Endodermal cell (in vitro differentiated cells): Measurements from ENCODE around the gene LDAH. TPM values are rescaled to one million over a fixed set of nuclear protein-coding genes. Genes with fewer than 3 reads are reported as not detected.

ENCODE experiments used
- DNase-seq: peaks from one replicate; pipeline ENCODE4 v3.0.0-alpha.2; 2017
- H3K27ac ChIP-seq: 2 replicates; pipeline ENCODE4 v1.5.1; 2013; ENCODE audit warnings: mild to moderate bottlenecking, low read depth, low read length, moderate library complexity
- H3K27me3 ChIP-seq: 2 replicates; pipeline ENCODE4 v1.6.1; 2013; ENCODE audit warnings: mild to moderate bottlenecking, low read length, moderate library complexity; ENCODE audit not compliant: insufficient read depth, control insufficient read depth, poor library complexity, severe bottlenecking
- H3K36me3 ChIP-seq: 2 replicates; pipeline ENCODE4 v1.7.0; 2013; ENCODE audit warnings: mild to moderate bottlenecking, low read length, moderate library complexity; ENCODE audit not compliant: control insufficient read depth, insufficient read depth
- H3K4me1 ChIP-seq: one replicate; pipeline ENCODE4 v1.7.0; 2013; ENCODE audit warnings: low read length; ENCODE audit not compliant: control insufficient read depth, insufficient read depth
- H3K4me3 ChIP-seq: 2 replicates; pipeline ENCODE4 v1.5.1; 2013; ENCODE audit warnings: mild to moderate bottlenecking, low read length, moderate library complexity
- H3K9ac ChIP-seq: 2 replicates; pipeline ENCODE4 v1.6.1; 2013; ENCODE audit warnings: mild to moderate bottlenecking, low read length, moderate library complexity; ENCODE audit not compliant: poor library complexity, severe bottlenecking; ENCODE audit errors: extremely low read depth
- H3K9me3 ChIP-seq: 2 replicates; pipeline ENCODE4 v1.6.1; 2013; ENCODE audit warnings: mild to moderate bottlenecking, low read length, moderate library complexity; ENCODE audit not compliant: control insufficient read depth
- H3K27ac Mint-ChIP-seq: 2 replicates; pipeline ENCODE4 v1.8.0; 2020; ENCODE audit warnings: mixed read lengths
- H3K27me3 Mint-ChIP-seq: 2 replicates; pipeline ENCODE4 v1.8.0; 2021; ENCODE audit warnings: mild to moderate bottlenecking, mixed read lengths; ENCODE audit not compliant: insufficient read depth
- H3K36me3 Mint-ChIP-seq: 2 replicates; pipeline ENCODE4 v1.8.0; 2020; ENCODE audit warnings: low read depth, mixed read lengths
- H3K4me1 Mint-ChIP-seq: 2 replicates; pipeline ENCODE4 v1.8.0; 2020; ENCODE audit warnings: mixed read lengths
- H3K4me3 Mint-ChIP-seq: 2 replicates; pipeline ENCODE4 v1.8.0; 2020; ENCODE audit warnings: mild to moderate bottlenecking, moderate library complexity, mixed read lengths
- H3K9me3 Mint-ChIP-seq: 2 replicates; pipeline ENCODE4 v1.8.0; 2020; ENCODE audit warnings: mild to moderate bottlenecking, mixed read lengths
- WGBS, 2 experiments: methylation state at CpG; one replicate each; pipeline versions ENCODE4 v1.1.5 to v1.1.7; 2013; ENCODE audit warnings: missing lambda C conversion rate in 2 of 2, mixed read lengths in 1 of 2; ENCODE audit not compliant: insufficient coverage in 1 of 2, insufficient read length in 1 of 2; 5-methylcytosine and 5-hydroxymethylcytosine counted together
- total RNA-seq, 2 donors: library from RNA; stranded (reverse); fragmentation: NEBNext Ultra II Directional in 1 of 2; extraction: Animal tissue kit (Norgen Biotek cat#: 25700) in 1 of 2; gene quantifications; 2 replicates in 1 of 2; 3 replicates in 1 of 2; pipeline ENCODE4 v1.2.1, GENCODE V29; 2021
- TF ChIP-seq, protein P1 (sequence below): fragments of 200-600 bp; sonication (generic); conservative IDR thresholded peaks from 2 replicates; pipeline ENCODE4 v1.5.0; 2021; ENCODE audit warnings: antibody characterized with exemption, mild to moderate bottlenecking

LDAH gene
- total RNA-seq, 2 donors from 2014 or later: 28.7 to 42.2 TPM

DNA sequence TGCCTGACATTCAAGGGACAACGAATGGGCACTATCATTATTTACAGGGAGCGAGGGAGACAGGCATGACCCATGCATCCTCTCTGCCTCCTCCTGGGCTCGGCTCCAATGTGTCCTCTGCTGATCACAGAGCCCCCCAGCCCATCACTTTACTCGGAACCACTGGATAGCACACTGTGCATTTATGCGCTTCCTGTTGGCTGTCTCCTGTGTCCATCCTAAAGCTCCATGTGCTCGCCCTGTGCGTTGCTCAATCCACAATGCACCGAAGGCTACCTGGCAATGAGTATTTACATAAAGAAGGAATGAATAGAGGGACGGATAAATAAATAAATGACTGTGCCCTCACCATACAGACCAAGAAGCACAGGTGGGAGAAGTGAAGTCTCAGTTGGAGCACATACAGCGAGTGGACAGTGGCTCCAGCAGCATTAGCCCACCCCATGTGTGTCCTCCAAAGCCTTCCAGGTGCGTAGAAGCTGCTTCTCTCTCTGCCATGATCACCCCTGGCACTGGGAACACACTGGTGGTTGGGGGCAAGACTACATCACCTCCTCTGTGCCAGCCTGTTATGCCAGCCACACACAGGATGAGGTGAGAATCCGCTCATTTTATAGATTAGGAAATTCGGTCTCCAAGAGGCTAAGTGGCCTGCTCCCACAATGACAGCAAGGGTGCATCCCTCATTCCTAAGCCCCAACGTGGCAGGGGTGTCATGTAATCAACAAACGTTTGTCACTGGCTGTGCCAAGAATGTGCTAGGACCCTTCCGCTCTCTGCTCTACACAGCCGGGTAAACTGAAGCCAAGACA, 158.3 kb downstream of the LDAH start:
- H3K9me3 Mint-ChIP-seq: peaks cover 1% of the 10 kb centered on the region
- H3K4me3 ChIP-seq: no peak overlapping the region
- H3K4me3 Mint-ChIP-seq: no peak overlapping the region

DNA sequence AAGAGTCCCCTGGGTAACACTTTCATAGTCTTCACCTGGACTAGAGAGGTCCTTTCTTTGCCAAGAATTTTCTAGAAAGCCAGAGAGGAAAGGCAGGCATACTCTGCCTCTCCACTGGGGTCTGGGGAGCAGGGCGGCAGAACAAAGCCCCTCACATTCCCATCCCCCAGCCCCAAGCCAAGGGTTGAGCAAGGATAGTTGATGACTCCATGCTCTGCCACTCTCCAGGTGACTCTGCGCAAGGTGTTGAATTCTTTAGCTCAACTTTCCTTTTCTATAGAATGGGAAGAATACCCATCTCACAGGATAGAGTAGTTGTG, 158.9 kb downstream of the LDAH start:
- no peak overlapping the region for H3K4me3 Mint-ChIP-seq
- DNase-seq: no peak
- Histone ChIP-seq H3K9me3 (no peaks in the 10 kb centered on the region), H3K4me3 (no peak overlapping the region), H3K4me1 (no peaks in the 10 kb centered on the region), H3K27me3 (peaks cover 91% of the 10 kb centered on the region), H3K27ac (no peak overlapping the region), H3K9ac (no peak overlapping the region), H3K36me3 (no peaks in the 10 kb centered on the region)
- H3K27ac Mint-ChIP-seq: no peak overlapping the region
- WGBS, 2 experiments: 41% methylated on average over 2 of the region's 2 CpGs; no CpG with 5 or more reads in 1 of the 2 experiments
- H3K36me3 Mint-ChIP-seq: no peaks in the 10 kb centered on the region
- TF ChIP-seq, protein P1, sequence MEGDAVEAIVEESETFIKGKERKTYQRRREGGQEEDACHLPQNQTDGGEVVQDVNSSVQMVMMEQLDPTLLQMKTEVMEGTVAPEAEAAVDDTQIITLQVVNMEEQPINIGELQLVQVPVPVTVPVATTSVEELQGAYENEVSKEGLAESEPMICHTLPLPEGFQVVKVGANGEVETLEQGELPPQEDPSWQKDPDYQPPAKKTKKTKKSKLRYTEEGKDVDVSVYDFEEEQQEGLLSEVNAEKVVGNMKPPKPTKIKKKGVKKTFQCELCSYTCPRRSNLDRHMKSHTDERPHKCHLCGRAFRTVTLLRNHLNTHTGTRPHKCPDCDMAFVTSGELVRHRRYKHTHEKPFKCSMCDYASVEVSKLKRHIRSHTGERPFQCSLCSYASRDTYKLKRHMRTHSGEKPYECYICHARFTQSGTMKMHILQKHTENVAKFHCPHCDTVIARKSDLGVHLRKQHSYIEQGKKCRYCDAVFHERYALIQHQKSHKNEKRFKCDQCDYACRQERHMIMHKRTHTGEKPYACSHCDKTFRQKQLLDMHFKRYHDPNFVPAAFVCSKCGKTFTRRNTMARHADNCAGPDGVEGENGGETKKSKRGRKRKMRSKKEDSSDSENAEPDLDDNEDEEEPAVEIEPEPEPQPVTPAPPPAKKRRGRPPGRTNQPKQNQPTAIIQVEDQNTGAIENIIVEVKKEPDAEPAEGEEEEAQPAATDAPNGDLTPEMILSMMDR: no peak
- peaks cover 2% of the 10 kb centered on the region for H3K4me1 Mint-ChIP-seq
- H3K9me3 Mint-ChIP-seq: no peaks in the 10 kb centered on the region
- H3K27me3 Mint-ChIP-seq: peaks cover 90% of the 10 kb centered on the region

More for the DNA sequence above, 158.3 kb downstream of the LDAH start:
- Mint-ChIP-seq H3K27ac (no peak overlapping the region), H3K4me1 (peaks cover 2% of the 10 kb centered on the region), H3K27me3 (peaks cover 91% of the 10 kb centered on the region), H3K36me3 (no peaks in the 10 kb centered on the region)
- Histone ChIP-seq H3K27me3 (peaks cover 91% of the 10 kb centered on the region), H3K9ac (no peak overlapping the region), H3K36me3 (no peaks in the 10 kb centered on the region), H3K27ac (no peak overlapping the region), H3K9me3 (no peaks in the 10 kb centered on the region), H3K4me1 (no peaks in the 10 kb centered on the region)
- TF ChIP-seq, protein P1: no peak
- WGBS, 2 experiments: 39 to 40% methylated on average over 10 to 17 of the region's 17 CpGs
- DNase-seq: peak; percentile 57

DNA sequence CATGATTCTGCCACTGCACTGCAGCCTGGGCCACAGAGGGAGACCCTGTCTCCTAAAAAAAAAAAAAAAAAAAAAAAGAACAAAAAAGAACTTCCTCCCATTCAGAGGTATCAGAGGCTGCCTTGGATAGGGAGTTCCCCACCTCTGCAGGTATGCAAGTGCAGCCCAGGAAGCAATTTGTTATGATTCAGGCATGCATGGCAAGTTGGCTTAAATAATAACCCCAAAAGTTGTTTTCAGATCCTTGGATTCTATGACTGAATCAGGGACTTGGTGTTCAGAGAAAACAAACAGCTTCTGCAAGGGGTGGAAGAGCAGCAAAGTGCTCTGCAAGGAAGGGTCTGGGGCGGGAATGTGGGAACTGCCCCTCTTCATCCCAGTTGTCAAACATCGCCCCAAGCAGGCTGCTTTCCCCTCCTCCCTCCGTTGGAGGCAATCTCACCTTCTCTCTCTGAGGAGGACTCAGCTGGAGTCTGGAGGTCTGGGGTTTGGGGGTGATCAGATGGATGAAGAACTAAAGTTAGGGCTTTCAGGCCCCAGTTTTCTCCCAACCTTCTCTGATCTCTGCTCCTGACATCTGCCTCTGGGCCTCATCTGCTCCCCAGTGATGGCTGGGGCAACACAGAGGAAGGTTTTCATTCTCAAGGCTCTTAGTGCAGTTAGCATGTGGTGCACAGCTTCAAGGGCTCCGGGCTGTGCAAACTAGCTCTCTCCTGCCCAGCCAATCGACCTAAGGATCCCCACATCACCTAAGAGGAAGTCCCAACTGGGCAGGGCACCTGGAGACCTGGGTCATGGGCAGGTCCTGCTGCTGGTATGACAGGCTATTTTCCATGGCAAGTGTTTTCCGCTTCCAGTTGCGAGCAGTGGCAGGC, 159.5 kb downstream of the LDAH start:
- H3K27me3 Mint-ChIP-seq: peaks cover 89% of the 10 kb centered on the region
- Histone ChIP-seq H3K9ac (no peak overlapping the region), H3K4me1 (no peaks in the 10 kb centered on the region), H3K27ac (no peak overlapping the region), H3K9me3 (no peaks in the 10 kb centered on the region), H3K4me3 (no peak overlapping the region), H3K36me3 (no peaks in the 10 kb centered on the region), H3K27me3 (peaks cover 89% of the 10 kb centered on the region)
- no peak overlapping the region for H3K27ac Mint-ChIP-seq
- H3K36me3 Mint-ChIP-seq: no peaks in the 10 kb centered on the region
- TF ChIP-seq, protein P1: no peak
- 41 to 58% methylated on average over 4 to 7 of the region's 7 CpGs for WGBS, 2 experiments
- H3K9me3 Mint-ChIP-seq: no peaks in the 10 kb centered on the region
- peak; percentile 49 for DNase-seq
- peaks cover 2% of the 10 kb centered on the region for H3K4me1 Mint-ChIP-seq
- no peak overlapping the region for H3K4me3 Mint-ChIP-seq
